Hematopoietic multipotent progenitor cell (in vitro differentiated cells): ENCODE results near the gene OR2A42. TPM values are rescaled to one million over a fixed set of nuclear protein-coding genes. Genes with fewer than 3 reads are reported as not detected.
A peak's percentile ranks its signal among the peaks of the same experiment; 100 is the strongest.
"Not testable (repeated sequence)": the region's sequence is repeated elsewhere in the genome, so short reads cannot be mapped to it uniquely, and the experiment has no call there.

Source experiments
- DNase-seq, 3 donors: peaks; one replicate each; pipeline ENCODE4 v3.0.0-alpha.2; 2011 to 2015; ENCODE audit warnings: low read depth in 2 of 3, low spot score in 2 of 3
- total RNA-seq: library from RNA; depleted of rRNA; stranded (reverse); fragments of >200 nt; gene quantifications from one replicate; pipeline ENCODE4 v1.2.3, GENCODE V29; 2012

The OR2A42 gene
- total RNA-seq, 1 donor: under 0.01 TPM

GRCh38 chr7:144226866-144227265, 12.5 kb downstream of the OR2A42 start:
- DNase-seq: not testable (repeated sequence)

GRCh38 chr7:144223675-144224074, 15.7 kb downstream of the OR2A42 start:
- DNase-seq: not testable (repeated sequence)

DNA sequence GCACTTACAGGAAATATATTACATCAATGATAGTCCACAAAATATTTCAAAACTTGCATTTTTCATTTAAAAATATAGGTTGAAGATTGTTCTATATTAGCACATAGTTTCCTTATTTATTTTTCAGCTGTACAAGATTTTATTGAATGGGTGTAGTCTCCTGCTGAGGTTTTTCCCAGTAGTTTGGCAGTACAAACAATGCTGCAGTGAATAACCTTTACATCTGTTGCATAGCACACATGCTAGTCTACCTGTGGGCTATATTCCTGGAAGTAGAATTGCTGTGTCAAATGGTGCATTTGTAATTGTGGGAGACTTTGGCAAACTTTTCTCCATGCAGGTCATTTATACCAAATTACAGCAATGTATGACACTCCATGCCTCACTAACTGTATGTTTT, 18.9 kb downstream of the OR2A42 start:
- DNase-seq: not testable (repeated sequence)

GRCh38 chr7:144219149-144219548, 20.3 kb downstream of the OR2A42 start:
- not testable (repeated sequence) for DNase-seq

GRCh38 chr7:144218581-144218980, 20.8 kb downstream of the OR2A42 start:
- DNase-seq: peak in 1 of 3 donors; percentile 0

- DNase-seq: not testable (repeated sequence)
These were observed 22.2 kb downstream of the OR2A42 start for GRCh38 chr7:144217200-144217599.

- DNase-seq: not testable (repeated sequence)
These were observed 34.1 kb downstream of the OR2A42 start for GRCh38 chr7:144205306-144205705.

- DNase-seq: not testable (repeated sequence)
These were observed 36.3 kb downstream of the OR2A42 start for GRCh38 chr7:144203086-144203485.

GRCh38 chr7:144201978-144202377, 37.4 kb downstream of the OR2A42 start:
- not testable (repeated sequence) for DNase-seq

GRCh38 chr7:144198934-144199333, 40.5 kb downstream of the OR2A42 start:
- DNase-seq: not testable (repeated sequence)

DNA sequence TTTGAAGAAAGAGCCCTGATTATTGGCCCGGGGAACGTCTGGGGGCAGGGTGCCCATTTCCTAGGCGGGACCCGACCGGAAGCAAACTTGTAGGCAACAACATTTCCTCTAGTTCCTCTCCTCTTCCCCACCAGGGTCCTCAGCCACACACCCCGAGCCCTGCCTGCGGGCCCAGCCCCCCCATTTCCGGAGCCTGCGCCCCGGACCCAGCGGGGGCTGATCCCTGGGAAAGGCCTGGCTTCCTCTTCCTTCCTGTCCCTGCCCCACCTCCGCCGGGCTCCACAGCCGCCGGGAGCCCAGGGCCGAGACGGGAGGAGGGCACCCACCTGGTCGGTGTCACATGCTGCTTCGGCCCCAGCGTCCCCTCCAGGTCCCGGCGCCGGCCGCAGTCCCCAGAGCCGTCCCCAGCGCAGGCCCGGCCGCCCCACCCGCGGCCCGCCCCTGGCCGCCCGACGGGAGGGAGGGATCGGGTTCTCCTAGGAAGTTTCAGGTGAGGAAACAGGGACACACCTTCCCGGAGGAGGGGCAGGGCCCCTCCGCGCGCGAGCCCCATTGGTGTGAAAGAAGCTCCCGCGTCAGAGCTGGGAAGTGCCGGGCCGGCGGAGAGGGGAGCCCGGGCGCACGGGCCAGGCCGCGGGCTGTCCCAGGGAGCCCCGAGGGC, 44.1 kb downstream of the OR2A42 start, which contains the start of gene ARHGEF35:
Gene ARHGEF35 (minus strand): TSS at position 622 of the 661 bp plus-strand sequence. CDS start 7,450 bp downstream, outside the sequence.
- DNase-seq: not testable (repeated sequence)

GRCh38 chr7:144194453-144194852, 45.0 kb downstream of the OR2A42 start:
- not testable (repeated sequence) for DNase-seq

GRCh38 chr7:144193782-144194181, 45.6 kb downstream of the OR2A42 start:
- not testable (repeated sequence) for DNase-seq

GRCh38 chr7:144188578-144189171, 50.7 kb downstream of the OR2A42 start:
- not testable (repeated sequence) for DNase-seq

DNA sequence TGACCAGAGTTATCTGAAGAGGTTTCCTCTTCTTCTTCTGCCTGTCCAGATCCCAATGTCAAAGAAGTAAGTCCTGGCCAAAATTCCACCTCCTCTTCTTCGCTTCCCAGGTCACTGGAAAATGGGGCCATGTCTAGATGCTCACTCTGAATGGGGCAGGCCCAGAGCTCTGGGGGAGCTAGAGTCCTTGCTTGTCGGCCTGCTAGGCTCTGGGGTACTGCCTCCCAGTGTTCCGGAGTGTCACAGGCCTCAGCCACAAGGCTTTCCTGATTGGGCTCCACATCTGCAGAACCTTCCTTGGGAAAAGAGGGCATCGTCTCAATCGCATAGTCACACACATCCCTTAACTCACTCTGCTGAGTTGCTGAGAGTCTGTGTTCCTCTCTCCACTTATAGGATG, 51.6 kb downstream of the OR2A42 start:
- not testable (repeated sequence) for DNase-seq

DNA sequence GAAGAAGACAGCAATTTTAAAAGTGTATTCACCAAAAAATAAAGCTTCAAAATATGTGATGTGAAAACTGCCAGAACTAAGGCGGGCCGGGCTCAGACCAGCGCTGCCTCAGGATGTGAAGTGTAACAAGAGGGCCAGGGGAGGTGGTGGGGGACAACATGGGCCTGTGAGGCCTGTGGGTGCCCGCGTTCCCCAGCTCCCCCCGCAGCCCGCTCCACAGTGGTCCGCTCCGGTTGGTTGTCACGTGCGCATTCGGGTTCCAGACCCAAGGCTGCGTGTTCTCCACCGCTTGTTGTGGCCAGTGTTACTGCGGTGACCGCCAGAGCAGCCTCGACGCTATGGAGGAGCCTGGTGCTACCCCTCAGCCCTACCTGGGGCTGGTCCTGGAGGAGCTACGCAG, 56.2 kb downstream of the OR2A42 start, which contains the start of gene CTAGE4:
Gene CTAGE4 (plus strand): TSS at position 301 of the 400 bp plus-strand sequence. CDS start 38 bp downstream, at position 339.
- not testable (repeated sequence) for DNase-seq

DNA sequence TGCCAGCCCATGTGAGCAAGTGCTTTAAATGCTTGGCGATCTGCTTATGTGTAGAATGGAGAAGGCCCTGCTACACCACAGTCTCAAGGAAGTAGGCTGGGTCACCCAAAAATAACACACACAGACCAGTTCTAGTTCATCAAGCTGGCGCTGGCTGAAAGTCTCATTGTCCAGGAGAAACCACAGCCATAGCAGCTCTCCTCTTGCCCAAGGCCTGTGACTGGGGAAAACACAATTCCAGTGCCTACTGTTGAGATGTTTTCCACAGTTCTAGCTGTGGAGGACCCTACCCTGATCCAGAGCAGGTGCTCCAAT, 60.3 kb downstream of the OR2A42 start:
- not testable (repeated sequence) for DNase-seq

GRCh38 chr7:144178380-144179164, 60.8 kb downstream of the OR2A42 start:
- DNase-seq: peak in 2 of 3 donors; percentile 10 to 44
